HG03460 (cell line): ENCODE data around the gene LYPD6.
"Not testable (repeated sequence)": the region's sequence is repeated elsewhere in the genome, so short reads cannot be mapped to it uniquely, and the experiment has no call there.

Experiments
- ATAC-seq: cut with Tn5 transposase; IDR thresholded peaks from one replicate; pipeline ENCODE4 v1.9.1; 2021; ENCODE audit not compliant: unreplicated experiment

LYPD6 gene

DNA sequence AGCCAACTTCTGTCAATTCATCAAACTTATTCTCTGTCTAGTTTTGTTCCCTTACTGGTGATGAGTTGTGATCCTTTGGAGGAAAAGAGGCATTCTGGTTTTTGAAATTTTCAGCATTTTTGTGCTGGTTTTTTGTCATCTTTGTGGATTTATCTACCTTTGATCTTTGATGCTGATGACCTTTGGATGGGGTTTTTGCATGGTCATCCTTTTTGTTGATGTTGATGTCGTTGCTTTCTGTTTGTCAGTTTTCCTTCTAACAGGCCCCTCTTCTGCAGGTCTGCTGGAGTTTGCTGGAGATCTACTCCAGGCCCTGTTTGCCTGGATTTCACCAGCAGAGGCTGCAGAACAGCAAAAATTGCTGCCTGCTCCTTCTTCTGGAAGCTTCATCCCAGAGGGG is 168.8 kb downstream of the LYPD6 start:
- not testable (repeated sequence) for ATAC-seq

DNA sequence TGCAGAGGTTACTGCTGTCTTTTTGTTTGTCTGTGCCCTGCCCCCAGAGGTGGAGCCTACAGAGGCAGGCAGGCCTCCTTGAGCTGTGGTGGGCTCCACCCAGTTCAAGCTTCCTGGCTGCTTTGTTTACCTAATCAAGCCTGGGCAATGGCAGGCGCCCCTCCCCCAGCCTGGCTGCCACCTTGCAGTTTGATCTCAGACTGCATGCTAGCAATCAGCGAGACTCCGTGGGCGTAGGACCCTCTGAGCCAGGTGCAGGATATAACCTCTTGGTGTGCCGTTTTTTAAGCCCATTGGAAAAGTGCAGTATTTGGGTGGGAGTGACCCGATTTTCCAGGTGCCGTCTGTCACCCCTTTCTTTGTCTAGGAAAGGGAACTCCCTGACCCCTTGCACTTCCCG is 176.4 kb downstream of the LYPD6 start:
- ATAC-seq, result not testable (repeated sequence)

DNA sequence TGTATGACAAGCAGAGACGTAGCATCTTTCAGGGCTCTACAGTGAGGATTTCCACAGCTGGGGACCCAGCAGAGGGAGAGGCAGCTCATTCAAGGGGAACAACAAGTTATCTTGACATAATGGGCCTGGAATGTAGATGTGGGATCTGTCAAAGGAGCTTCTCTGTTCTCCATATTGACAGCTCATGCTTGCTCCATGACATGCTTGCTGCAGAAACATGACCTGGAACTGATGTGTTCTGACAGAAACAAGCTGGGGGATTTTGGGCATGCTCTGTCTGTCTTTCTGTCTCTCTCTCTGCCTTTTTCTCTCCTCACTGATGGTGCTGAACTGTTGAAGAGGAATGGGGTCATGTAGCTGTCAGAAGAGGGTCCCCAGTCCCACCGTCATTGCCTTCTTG is 177.6 kb downstream of the LYPD6 start:
- ATAC-seq, result no peak

DNA sequence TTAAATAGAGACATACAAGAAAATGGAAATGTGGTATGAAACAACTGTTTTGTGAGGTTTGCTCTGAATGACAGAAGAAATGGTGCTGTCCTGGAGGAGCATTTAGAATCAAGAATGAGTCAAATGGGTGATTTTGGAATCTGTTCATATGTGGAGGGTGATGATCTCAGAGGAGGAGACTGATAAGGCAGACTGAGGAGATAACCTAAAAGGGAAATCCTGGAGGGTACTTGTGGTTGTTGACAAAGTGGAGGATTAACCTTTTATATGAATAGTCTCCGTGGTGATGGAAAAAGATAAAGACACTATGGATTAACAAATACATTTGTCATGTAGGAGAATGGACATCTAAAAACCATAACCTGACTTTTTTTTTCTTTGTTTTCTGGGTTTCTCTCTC is 183.1 kb downstream of the LYPD6 start:
- ATAC-seq, result no peak
